Astrocyte (in vitro differentiated cells and primary cell): Measurements from ENCODE around the gene ADAMTSL2. TPM values are rescaled to one million over a fixed set of nuclear protein-coding genes. Genes with fewer than 3 reads are reported as not detected.

Source experiments
- DNase-seq: peaks from one replicate; pipeline ENCODE4 v3.0.0-alpha.2; 2010; ENCODE audit warnings: low read depth
- FAIRE-seq: peaks from 2 replicates; lab custom pipeline; 2011; peaks lifted over from hg19 to GRCh38; lab: Jason Lieb, UNC
- H2AFZ ChIP-seq: 2 replicates; pipeline ENCODE4 v1.6.0; 2012; ENCODE audit warnings: low read depth, low read length, inconsistent platforms
- H3K27ac ChIP-seq: 2 replicates; pipeline ENCODE4 v1.5.1; 2011; ENCODE audit warnings: low read depth, low read length, inconsistent platforms
- H3K27me3 ChIP-seq: 2 replicates; pipeline ENCODE4 v1.6.0; 2011; ENCODE audit warnings: low read length, inconsistent platforms; ENCODE audit not compliant: insufficient read depth
- H3K36me3 ChIP-seq: 2 replicates; pipeline ENCODE4 v1.5.1; 2011; ENCODE audit warnings: low read length, inconsistent platforms; ENCODE audit not compliant: insufficient read depth
- H3K4me1 ChIP-seq: 2 replicates; pipeline ENCODE4 v1.5.1; 2011; ENCODE audit warnings: low read length, inconsistent platforms; ENCODE audit not compliant: insufficient read depth
- H3K4me2 ChIP-seq: 2 replicates; pipeline ENCODE4 v1.6.0; 2012; ENCODE audit warnings: low read length, inconsistent platforms
- H3K4me3 ChIP-seq: 2 replicates; pipeline ENCODE4 v1.5.1; 2011; ENCODE audit warnings: low read depth, mild to moderate bottlenecking, low read length, inconsistent platforms; ENCODE audit not compliant: insufficient read depth
- H3K79me2 ChIP-seq: 2 replicates; pipeline ENCODE4 v1.6.0; 2012; ENCODE audit warnings: mild to moderate bottlenecking, low read length, inconsistent platforms; ENCODE audit not compliant: insufficient read depth
- H3K9ac ChIP-seq: 2 replicates; pipeline ENCODE4 v1.6.0; 2012; ENCODE audit warnings: mild to moderate bottlenecking, low read length, inconsistent platforms
- H3K9me3 ChIP-seq: 2 replicates; pipeline ENCODE4 v1.5.1; 2012; ENCODE audit warnings: low read depth, mild to moderate bottlenecking, low read length, inconsistent platforms; ENCODE audit not compliant: insufficient read depth
- H4K20me1 ChIP-seq: 2 replicates; pipeline ENCODE4 v1.6.0; 2012; ENCODE audit warnings: low read length, inconsistent platforms; ENCODE audit not compliant: insufficient read depth
- H3K27ac Mint-ChIP-seq: one replicate; pipeline ENCODE4 v1.8.0; 2021; ENCODE audit warnings: mild to moderate bottlenecking, mixed read lengths; ENCODE audit not compliant: unreplicated experiment
- H3K27me3 Mint-ChIP-seq: one replicate; pipeline ENCODE4 v1.8.0; 2021; ENCODE audit warnings: low read depth, mixed read lengths; ENCODE audit not compliant: unreplicated experiment
- H3K36me3 Mint-ChIP-seq: one replicate; pipeline ENCODE4 v1.8.0; 2021; ENCODE audit warnings: low read depth, mixed read lengths; ENCODE audit not compliant: unreplicated experiment
- H3K4me1 Mint-ChIP-seq: one replicate; pipeline ENCODE4 v1.8.0; 2021; ENCODE audit warnings: low read depth, mixed read lengths; ENCODE audit not compliant: unreplicated experiment
- H3K4me3 Mint-ChIP-seq: one replicate; pipeline ENCODE4 v1.8.0; 2021; ENCODE audit warnings: mild to moderate bottlenecking, moderate library complexity, mixed read lengths; ENCODE audit not compliant: unreplicated experiment
- H3K9me3 Mint-ChIP-seq: one replicate; pipeline ENCODE4 v1.8.0; 2021; ENCODE audit warnings: mild to moderate bottlenecking, mixed read lengths; ENCODE audit not compliant: unreplicated experiment
- EZH2 ChIP-seq: IDR thresholded peaks from 2 replicates; pipeline ENCODE4 v1.6.1; 2012; ENCODE audit warnings: mild to moderate bottlenecking, low read length, inconsistent platforms; ENCODE audit not compliant: insufficient read depth
- total RNA-seq: library from RNA; stranded (reverse); gene quantifications from 2 replicates; pipeline ENCODE4 v1.2.1, GENCODE V29; 2021
- TF ChIP-seq, protein P1 (sequence below): IDR thresholded peaks from 2 replicates; pipeline ENCODE4 v1.5.1; 2011; ENCODE audit warnings: low read depth, mild to moderate bottlenecking, inconsistent platforms, low read length, moderate library complexity; ENCODE audit not compliant: insufficient read depth

The ADAMTSL2 gene
- total RNA-seq, 1 donor from 2014 or later, result 0.52 TPM

GRCh38 chr9:133506653-133507038 lies 27.9 kb upstream of the ADAMTSL2 start:
- Histone ChIP-seq H3K79me2 (no peaks in the 10 kb centered on the region), H3K27me3 (peaks cover 4% of the 10 kb centered on the region), H3K9me3 (peaks cover 2% of the 10 kb centered on the region), H2AFZ (no peak overlapping the region), H3K4me1 (peaks cover 25% of the 10 kb centered on the region), H3K27ac (no peak overlapping the region), H3K4me2 (peak overlapping the region; percentile 22), H3K36me3 (no peaks in the 10 kb centered on the region), H4K20me1 (no peaks in the 10 kb centered on the region), H3K4me3 (no peak overlapping the region), H3K9ac (no peak overlapping the region)
- FAIRE-seq (no peak), DNase-seq (peak; percentile 90)
- H3K4me1 Mint-ChIP-seq, result peaks cover 14% of the 10 kb centered on the region
- peaks cover 14% of the 10 kb centered on the region for H3K27me3 Mint-ChIP-seq
- peaks cover 15% of the 10 kb centered on the region for H3K9me3 Mint-ChIP-seq
- TF ChIP-seq, protein P1, sequence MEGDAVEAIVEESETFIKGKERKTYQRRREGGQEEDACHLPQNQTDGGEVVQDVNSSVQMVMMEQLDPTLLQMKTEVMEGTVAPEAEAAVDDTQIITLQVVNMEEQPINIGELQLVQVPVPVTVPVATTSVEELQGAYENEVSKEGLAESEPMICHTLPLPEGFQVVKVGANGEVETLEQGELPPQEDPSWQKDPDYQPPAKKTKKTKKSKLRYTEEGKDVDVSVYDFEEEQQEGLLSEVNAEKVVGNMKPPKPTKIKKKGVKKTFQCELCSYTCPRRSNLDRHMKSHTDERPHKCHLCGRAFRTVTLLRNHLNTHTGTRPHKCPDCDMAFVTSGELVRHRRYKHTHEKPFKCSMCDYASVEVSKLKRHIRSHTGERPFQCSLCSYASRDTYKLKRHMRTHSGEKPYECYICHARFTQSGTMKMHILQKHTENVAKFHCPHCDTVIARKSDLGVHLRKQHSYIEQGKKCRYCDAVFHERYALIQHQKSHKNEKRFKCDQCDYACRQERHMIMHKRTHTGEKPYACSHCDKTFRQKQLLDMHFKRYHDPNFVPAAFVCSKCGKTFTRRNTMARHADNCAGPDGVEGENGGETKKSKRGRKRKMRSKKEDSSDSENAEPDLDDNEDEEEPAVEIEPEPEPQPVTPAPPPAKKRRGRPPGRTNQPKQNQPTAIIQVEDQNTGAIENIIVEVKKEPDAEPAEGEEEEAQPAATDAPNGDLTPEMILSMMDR, result no peak
- no peak for TF ChIP-seq EZH2
- H3K4me3 Mint-ChIP-seq, result no peak overlapping the region
- H3K27ac Mint-ChIP-seq, result no peak overlapping the region
- no peaks in the 10 kb centered on the region for H3K36me3 Mint-ChIP-seq

- no peaks in the 10 kb centered on the region for H3K36me3 Mint-ChIP-seq
- H2AFZ ChIP-seq, result no peak overlapping the region
- no peak overlapping the region for H3K4me3 Mint-ChIP-seq
- peak overlapping the region; percentile 22 for H3K4me2 ChIP-seq
- H3K4me1 ChIP-seq, result peaks cover 25% of the 10 kb centered on the region
- peaks cover 7% of the 10 kb centered on the region for H3K9me3 Mint-ChIP-seq
- no peak overlapping the region for H3K27ac ChIP-seq
- DNase-seq (no peak), FAIRE-seq (no peak)
- no peaks in the 10 kb centered on the region for H4K20me1 ChIP-seq
- peaks cover 14% of the 10 kb centered on the region for H3K4me1 Mint-ChIP-seq
- no peaks in the 10 kb centered on the region for H3K9me3 ChIP-seq
- H3K36me3 ChIP-seq, result no peaks in the 10 kb centered on the region
- TF ChIP-seq, protein P1, result no peak
- TF ChIP-seq EZH2, result no peak
- no peak overlapping the region for H3K9ac ChIP-seq
- H3K27me3 ChIP-seq, result peaks cover 4% of the 10 kb centered on the region
- H3K27me3 Mint-ChIP-seq, result peaks cover 13% of the 10 kb centered on the region
- H3K27ac Mint-ChIP-seq, result no peak overlapping the region
- H3K4me3 ChIP-seq, result no peak overlapping the region
- no peaks in the 10 kb centered on the region for H3K79me2 ChIP-seq
Observed at GRCh38 chr9:133507246-133507965, 27.1 kb upstream of the ADAMTSL2 start.

GRCh38 chr9:133508046-133508445 lies 26.5 kb upstream of the ADAMTSL2 start:
- H3K36me3 Mint-ChIP-seq, result no peaks in the 10 kb centered on the region
- Histone ChIP-seq H3K27me3 (peaks cover 4% of the 10 kb centered on the region), H3K9me3 (no peaks in the 10 kb centered on the region), H3K4me2 (no peak overlapping the region), H3K79me2 (no peaks in the 10 kb centered on the region), H3K4me1 (peaks cover 25% of the 10 kb centered on the region), H4K20me1 (no peaks in the 10 kb centered on the region), H3K27ac (no peak overlapping the region), H3K9ac (no peak overlapping the region), H3K36me3 (no peaks in the 10 kb centered on the region), H2AFZ (no peak overlapping the region), H3K4me3 (no peak overlapping the region)
- peaks cover 12% of the 10 kb centered on the region for H3K27me3 Mint-ChIP-seq
- H3K4me3 Mint-ChIP-seq, result no peak overlapping the region
- TF ChIP-seq EZH2, result no peak
- TF ChIP-seq, protein P1, result no peak
- peaks cover 14% of the 10 kb centered on the region for H3K4me1 Mint-ChIP-seq
- DNase-seq (no peak), FAIRE-seq (no peak)
- H3K27ac Mint-ChIP-seq, result no peak overlapping the region
- peaks cover 3% of the 10 kb centered on the region for H3K9me3 Mint-ChIP-seq
